Activated CD8-positive, alpha-beta T cell treated with anti-CD3 and anti-CD28 coated beads for 36 hours (primary cell): Measurements from ENCODE around the gene BICD2. TPM values are rescaled to one million over a fixed set of nuclear protein-coding genes. Genes with fewer than 3 reads are reported as not detected.

ENCODE experiments used
- ATAC-seq: fragments of 200-7000 bp; cut with Tn5 transposase; one replicate; pipeline ENCODE4 v1.10.0; 2021; ENCODE audit warnings: mild to moderate bottlenecking, moderate library complexity
- CTCF ChIA-PET: fragments of 350-600 bp; sonication (Branson Sonifier 250); formaldehyde crosslinking; loops from one replicate; lab custom pipeline; 2021; ENCODE audit warnings: antibody characterized with exemption; lab: Charles Lee
- POLR2A ChIA-PET: fragments of 350-600 bp; sonication (Branson Sonifier 250); formaldehyde crosslinking; loops from one replicate; lab custom pipeline; 2021; ENCODE audit warnings: antibody characterized with exemption; lab: Charles Lee
- DNase-seq: peaks from one replicate; pipeline ENCODE4 v3.0.0-alpha.2; 2020
- H3K27ac Mint-ChIP-seq: one replicate; pipeline ENCODE4 v1.8.0; 2021; ENCODE audit warnings: mild to moderate bottlenecking, mixed read lengths
- H3K27me3 Mint-ChIP-seq: one replicate; pipeline ENCODE4 v1.8.0; 2021; ENCODE audit warnings: mixed read lengths
- H3K36me3 Mint-ChIP-seq: one replicate; pipeline ENCODE4 v1.8.0; 2021; ENCODE audit warnings: low read depth, mixed read lengths
- H3K4me1 Mint-ChIP-seq: one replicate; pipeline ENCODE4 v1.8.0; 2021; ENCODE audit warnings: low read depth, mixed read lengths
- H3K4me3 Mint-ChIP-seq: one replicate; pipeline ENCODE4 v1.8.0; 2021; ENCODE audit warnings: mild to moderate bottlenecking, moderate library complexity, mixed read lengths
- H3K9me3 Mint-ChIP-seq: one replicate; pipeline ENCODE4 v1.8.0; 2021; ENCODE audit warnings: mixed read lengths
- CTCF ChIP-seq: fragments of 200-600 bp; IDR thresholded peaks from one replicate; pipeline ENCODE4 v1.8.0; 2022; ENCODE audit warnings: antibody characterized with exemption, mild to moderate bottlenecking
- intact Hi-C: fragments of 100-400 bp; cut with micrococcal nuclease; formaldehyde crosslinking; loops from one replicate; pipeline ENCODE4 v1.10.0; 2022
- total RNA-seq, 2 experiments: library from RNA; stranded (reverse); gene quantifications; one replicate each; pipeline ENCODE4 v1.2.3, GENCODE V29; 2021

The BICD2 gene
- total RNA-seq, 2 experiments from 2014 or later, result 14.2 to 16.8 TPM

GRCh38 chr9:92736563-92737215, 27.9 kb downstream of the BICD2 start:
- ATAC-seq, result no peak
- TF ChIP-seq CTCF, result no peak
- Mint-ChIP-seq H3K4me1 (peaks cover 72% of the 10 kb centered on the region), H3K27ac (no peak overlapping the region), H3K36me3 (no peaks in the 10 kb centered on the region), H3K9me3 (no peaks in the 10 kb centered on the region), H3K27me3 (no peaks in the 10 kb centered on the region), H3K4me3 (no peak overlapping the region)
- CTCF ChIA-PET, result interaction anchor here (1.0 to 2.1 kb wide), 2 partner anchors 11 to 21 kb away, joined by 3 to 4 read pairs; no protein-coding TSS in a partner anchor
- DNase-seq, result no peak
- intact Hi-C loops, result no loop called here
- POLR2A ChIA-PET, result interaction anchor here (0.9 kb wide), 1 partner anchor 10 kb away, joined by 3 read pairs; no protein-coding TSS in a partner anchor

- no peak for ATAC-seq
- ChIA-PET POLR2A (no interaction called here), CTCF (interaction anchor here (1.0 to 2.1 kb wide), 2 partner anchors 11 to 20 kb away, joined by 3 to 4 read pairs; no protein-coding TSS in a partner anchor)
- Mint-ChIP-seq H3K9me3 (no peaks in the 10 kb centered on the region), H3K27ac (peak overlapping the region; percentile 22), H3K27me3 (no peaks in the 10 kb centered on the region), H3K4me3 (no peak overlapping the region), H3K4me1 (peaks cover 68% of the 10 kb centered on the region), H3K36me3 (no peaks in the 10 kb centered on the region)
- DNase-seq, result no peak
- intact Hi-C loops, result no loop called here
- no peak for TF ChIP-seq CTCF
These were observed 28.7 kb downstream of the BICD2 start for GRCh38 chr9:92735636-92736562.

GRCh38 chr9:92734931-92735635, 29.6 kb downstream of the BICD2 start:
- H3K27ac Mint-ChIP-seq, result no peak overlapping the region
- H3K27me3 Mint-ChIP-seq, result no peaks in the 10 kb centered on the region
- ChIA-PET POLR2A (interaction anchor here (1.0 kb wide), 1 partner anchor 26 kb away, joined by 3 read pairs; no protein-coding TSS in a partner anchor), CTCF (no interaction called here)
- no peaks in the 10 kb centered on the region for H3K36me3 Mint-ChIP-seq
- no peak for ATAC-seq
- intact Hi-C loops, result no loop called here
- no peak overlapping the region for H3K4me3 Mint-ChIP-seq
- H3K4me1 Mint-ChIP-seq, result peaks cover 60% of the 10 kb centered on the region
- no peak for DNase-seq
- no peaks in the 10 kb centered on the region for H3K9me3 Mint-ChIP-seq
- TF ChIP-seq CTCF, result no peak

GRCh38 chr9:92730897-92731296, 33.7 kb downstream of the BICD2 start:
- no peak overlapping the region for H3K27ac Mint-ChIP-seq
- DNase-seq (no peak), ATAC-seq (no peak)
- H3K4me3 Mint-ChIP-seq, result no peak overlapping the region
- intact Hi-C loops, result no loop called here
- POLR2A ChIA-PET, result no interaction called here
- peaks cover 28% of the 10 kb centered on the region for H3K4me1 Mint-ChIP-seq
- H3K9me3 Mint-ChIP-seq, result no peaks in the 10 kb centered on the region
- CTCF ChIA-PET, result interaction anchor here (1.0 kb wide), 1 partner anchor 60 kb away, joined by 4 read pairs; no protein-coding TSS in a partner anchor
- peaks cover 5% of the 10 kb centered on the region for H3K36me3 Mint-ChIP-seq
- TF ChIP-seq CTCF, result no peak
- no peaks in the 10 kb centered on the region for H3K27me3 Mint-ChIP-seq
